Panc1 (cell line): ENCODE measurements around the gene SEMA6A. TPM values are rescaled to one million over a fixed set of nuclear protein-coding genes. Genes with fewer than 3 reads are reported as not detected.

Source experiments
- ATAC-seq: fragments of 200-7000 bp; cut with Tn5 transposase; 2 replicates; pipeline ENCODE4 v1.9.1; 2020; ENCODE audit warnings: mild to moderate bottlenecking, moderate library complexity
- BruUV-seq: library from RNA; stranded (reverse); fragments of 400-500 nt; replicated peaks from 2 replicates; lab custom pipeline; 2021; lab: Mats Ljungman, UMichigan
- CTCF ChIA-PET: fragments of 300-600 bp; sonication (Branson Sonifier 250); formaldehyde crosslinking; loops from one replicate; lab custom pipeline; 2022; ENCODE audit warnings: antibody characterized with exemption; lab: Charles Lee
- POLR2A ChIA-PET: fragments of 300-600 bp; sonication (Branson Sonifier 250); formaldehyde crosslinking; loops from one replicate; lab custom pipeline; 2022; ENCODE audit warnings: antibody characterized with exemption; lab: Charles Lee
- DNase-seq: peaks from one replicate; pipeline ENCODE4 v3.0.0-alpha.2; 2010; ENCODE audit warnings: low read depth, low spot score
- H3K27ac ChIP-seq: 2 replicates; pipeline ENCODE4 v1.5.1; 2011; ENCODE audit warnings: mild to moderate bottlenecking, low read length, inconsistent platforms
- H3K27me3 ChIP-seq: fragments of 200-500 bp; sonication (Bioruptor generic); 2 replicates; pipeline ENCODE4 v1.6.0; 2014; ENCODE audit warnings: low read length, inconsistent platforms; ENCODE audit not compliant: control insufficient read depth, insufficient read depth
- H3K36me3 ChIP-seq: fragments of 200-500 bp; sonication (Bioruptor generic); 2 replicates; pipeline ENCODE4 v1.5.1; 2014; ENCODE audit warnings: inconsistent platforms, mild to moderate bottlenecking, low read length, moderate library complexity; ENCODE audit not compliant: control insufficient read depth, insufficient read depth
- H3K4me1 ChIP-seq: 2 replicates; pipeline ENCODE4 v1.5.1; 2011; ENCODE audit warnings: inconsistent platforms, mild to moderate bottlenecking, low read length, moderate library complexity; ENCODE audit not compliant: control insufficient read depth, insufficient read depth
- H3K4me3 ChIP-seq, 2 experiments: 2 replicates each; pipeline ENCODE4 v1.5.1; 2011 to 2012; ENCODE audit warnings: low read depth in 2 of 2, low read length in 2 of 2, mild to moderate bottlenecking in 2 of 2, inconsistent platforms in 1 of 2, moderate library complexity in 1 of 2
- H3K9me3 ChIP-seq: fragments of 200-500 bp; sonication (Bioruptor generic); 2 replicates; pipeline ENCODE4 v1.5.1; 2014; ENCODE audit warnings: low read depth, mild to moderate bottlenecking, inconsistent platforms, low read length, moderate library complexity; ENCODE audit not compliant: control insufficient read depth, insufficient read depth
- CTCF ChIP-seq: fragments of 450-650 bp; IDR thresholded peaks from 2 replicates; pipeline ENCODE4 v1.5.1; 2017; ENCODE audit warnings: mild to moderate bottlenecking
- POLR2AphosphoS5 ChIP-seq: IDR thresholded peaks from 2 replicates; pipeline ENCODE4 v1.6.1; 2012; ENCODE audit warnings: mild to moderate bottlenecking, low read depth, low read length, moderate library complexity
- REST ChIP-seq, 2 experiments: IDR thresholded peaks; 2 replicates each; pipeline ENCODE4 v1.6.1; 2011 to 2012; ENCODE audit warnings: low read depth in 2 of 2, control low read depth in 1 of 2, low read length in 1 of 2, mild to moderate bottlenecking in 1 of 2, moderate library complexity in 1 of 2; ENCODE audit not compliant: insufficient read depth in 1 of 2
- SIN3A ChIP-seq: IDR thresholded peaks from 2 replicates; pipeline ENCODE4 v1.6.1; 2012; ENCODE audit warnings: low read depth, mild to moderate bottlenecking, low read length, moderate library complexity, borderline replicate concordance; ENCODE audit not compliant: insufficient read depth
- TCF7L2 ChIP-seq: IDR thresholded peaks from 2 replicates; pipeline ENCODE4 v1.6.1; 2011; ENCODE audit warnings: mild to moderate bottlenecking, low read depth, low read length, inconsistent platforms
- in situ Hi-C: cut with HindIII; loops from 2 replicates; pipeline ENCODE4 v1.10.0; 2016; ENCODE audit warnings: low sequenced_read_pairs, low pct_unique_long_range_greater_than_20kb
- intact Hi-C: fragments of 100-400 bp; cut with micrococcal nuclease; formaldehyde crosslinking; loops from one replicate; pipeline ENCODE4 v1.10.0; 2022; ENCODE audit not compliant: unreplicated experiment
- total RNA-seq: library from RNA; stranded (reverse); gene quantifications from one replicate; pipeline ENCODE4 v1.2.1, GENCODE V29; 2021; ENCODE audit not compliant: unreplicated experiment

SEMA6A gene
- total RNA-seq, 1 experiment from 2014 or later: 0.54 TPM

GRCh38 chr5:116614603-116614920 is 39.9 kb upstream of the SEMA6A start:
- Histone ChIP-seq H3K9me3 (no peaks in the 10 kb centered on the region), H3K27ac (no peak overlapping the region), H3K4me1 (no peaks in the 10 kb centered on the region), H3K4me3 (no peak overlapping the region), H3K27me3 (no peaks in the 10 kb centered on the region), H3K36me3 (no peaks in the 10 kb centered on the region)
- in situ Hi-C loops (no loop called here), intact Hi-C loops (no loop called here)
- POLR2A ChIA-PET: interaction anchor here (0.6 kb wide), 1 partner anchor 247 kb away, joined by 6 read pairs; no protein-coding TSS in a partner anchor
- ATAC-seq: no peak
- CTCF ChIA-PET: no interaction called here
- TF ChIP-seq POLR2AphosphoS5 (no peak), CTCF (no peak), REST (IDR thresholded peaks at IDR 0.05; ENCODE audit: insufficient read depth in 1 of 2, low read depth in 2 of 2, low read length in 1 of 2) (no peak), TCF7L2 (no peak), SIN3A (no peak)
- DNase-seq: no peak
- no TSS peak for BruUV-seq

GRCh38 chr5:116613445-116613844 is 38.8 kb upstream of the SEMA6A start:
- no TSS peak for BruUV-seq
- DNase-seq (no peak), ATAC-seq (no peak)
- Histone ChIP-seq H3K27ac (no peak overlapping the region), H3K4me1 (no peaks in the 10 kb centered on the region), H3K4me3 (no peak overlapping the region), H3K27me3 (no peaks in the 10 kb centered on the region), H3K9me3 (no peaks in the 10 kb centered on the region), H3K36me3 (no peaks in the 10 kb centered on the region)
- in situ Hi-C loops (no loop called here), intact Hi-C loops (no loop called here)
- POLR2A ChIA-PET: no interaction called here
- no peak for TF ChIP-seq SIN3A
- no peak for TF ChIP-seq POLR2AphosphoS5
- TF ChIP-seq CTCF: no peak
- TF ChIP-seq REST (IDR thresholded peaks at IDR 0.05; ENCODE audit: insufficient read depth in 1 of 2, low read depth in 2 of 2, low read length in 1 of 2): no peak
- no peak for TF ChIP-seq TCF7L2
- CTCF ChIA-PET: no interaction called here
